Caco-2 (cell line): Measurements from ENCODE around the gene CES1. TPM values are rescaled to one million over a fixed set of nuclear protein-coding genes. Genes with fewer than 3 reads are reported as not detected.
"Not testable (repeated sequence)": the region's sequence is repeated elsewhere in the genome, so short reads cannot be mapped to it uniquely, and the experiment has no call there.

Experiments used
- BruUV-seq: library from RNA; stranded (reverse); fragments of 400-500 nt; replicated peaks from 2 replicates; lab custom pipeline; 2021; lab: Mats Ljungman, UMichigan
- CTCF ChIA-PET: fragments of 300-600 bp; sonication (Branson Sonifier 250); formaldehyde crosslinking; loops from one replicate; lab custom pipeline; 2022; ENCODE audit warnings: antibody characterized with exemption; lab: Charles Lee
- POLR2A ChIA-PET: fragments of 300-600 bp; sonication (Branson Sonifier 250); formaldehyde crosslinking; loops from one replicate; lab custom pipeline; 2022; ENCODE audit warnings: antibody characterized with exemption; lab: Charles Lee
- DNase-seq, 2 experiments: peaks; one replicate each; pipeline versions ENCODE4 v3.0.0 to v3.0.0-alpha.2; 2020 to 2022
- H3K27me3 ChIP-seq: replicated peaks from 2 replicates; pipeline ENCODE4 v1.6.0; 2011; ENCODE audit warnings: low read length; ENCODE audit not compliant: control insufficient read depth, insufficient read depth
- H3K36me3 ChIP-seq: 2 replicates; pipeline ENCODE4 v1.5.1; 2011; ENCODE audit warnings: low read length; ENCODE audit not compliant: control insufficient read depth, insufficient read depth
- H3K4me1 ChIP-seq: fragments of 250-450 bp; sonication (Bioruptor Pico); 2 replicates; pipeline ENCODE4 v1.5.1; 2020; ENCODE audit warnings: mild to moderate bottlenecking
- H3K4me3 ChIP-seq: 2 replicates; pipeline ENCODE4 v1.5.1; 2011; ENCODE audit warnings: low read depth, mild to moderate bottlenecking, control low read depth, low read length
- H3K9me3 ChIP-seq: fragments of 250-450 bp; sonication (Bioruptor Pico); 2 replicates; pipeline ENCODE4 v1.5.1; 2020; ENCODE audit warnings: mild to moderate bottlenecking, moderate library complexity
- H3K27ac Mint-ChIP-seq: one replicate; pipeline ENCODE4 v1.8.0; 2022; ENCODE audit warnings: mixed read lengths; ENCODE audit not compliant: unreplicated experiment
- H3K27me3 Mint-ChIP-seq: one replicate; pipeline ENCODE4 v1.8.0; 2022; ENCODE audit warnings: mixed read lengths; ENCODE audit not compliant: insufficient read depth, unreplicated experiment
- H3K36me3 Mint-ChIP-seq: one replicate; pipeline ENCODE4 v1.8.0; 2022; ENCODE audit warnings: mild to moderate bottlenecking, mixed read lengths; ENCODE audit not compliant: insufficient read depth, unreplicated experiment
- H3K4me1 Mint-ChIP-seq: one replicate; pipeline ENCODE4 v1.8.0; 2022; ENCODE audit warnings: low read depth, mixed read lengths; ENCODE audit not compliant: unreplicated experiment
- H3K4me3 Mint-ChIP-seq: one replicate; pipeline ENCODE4 v1.8.0; 2022; ENCODE audit warnings: mild to moderate bottlenecking, moderate library complexity, mixed read lengths; ENCODE audit not compliant: unreplicated experiment
- H3K9me3 Mint-ChIP-seq: one replicate; pipeline ENCODE4 v1.8.0; 2022; ENCODE audit warnings: mixed read lengths; ENCODE audit not compliant: unreplicated experiment
- intact Hi-C: fragments of 100-400 bp; cut with micrococcal nuclease; formaldehyde crosslinking; loops from one replicate; pipeline ENCODE4 v1.10.0; 2022; ENCODE audit not compliant: unreplicated experiment
- total RNA-seq: library from RNA; stranded (reverse); gene quantifications from 2 replicates; pipeline ENCODE4 v1.2.3, GENCODE V29; 2022
- TF ChIP-seq, protein P1 (sequence below), 2 experiments: fragments of 200-600 bp in 1 of 2; IDR thresholded peaks; 1 replicate in 1 of 2; 2 replicates in 1 of 2; pipeline versions ENCODE4 v1.5.1 to v1.8.0; 2011 to 2022; ENCODE audit warnings: antibody characterized with exemption in 1 of 2, control low read depth in 1 of 2, inconsistent platforms in 1 of 2, low read depth in 1 of 2, low read length in 1 of 2, mild to moderate bottlenecking in 1 of 2, moderate library complexity in 1 of 2; ENCODE audit not compliant: insufficient read depth in 1 of 2, severe bottlenecking in 1 of 2, unreplicated experiment in 1 of 2

Gene CES1
- total RNA-seq, 1 experiment from 2014 or later = 97.4 TPM

DNA sequence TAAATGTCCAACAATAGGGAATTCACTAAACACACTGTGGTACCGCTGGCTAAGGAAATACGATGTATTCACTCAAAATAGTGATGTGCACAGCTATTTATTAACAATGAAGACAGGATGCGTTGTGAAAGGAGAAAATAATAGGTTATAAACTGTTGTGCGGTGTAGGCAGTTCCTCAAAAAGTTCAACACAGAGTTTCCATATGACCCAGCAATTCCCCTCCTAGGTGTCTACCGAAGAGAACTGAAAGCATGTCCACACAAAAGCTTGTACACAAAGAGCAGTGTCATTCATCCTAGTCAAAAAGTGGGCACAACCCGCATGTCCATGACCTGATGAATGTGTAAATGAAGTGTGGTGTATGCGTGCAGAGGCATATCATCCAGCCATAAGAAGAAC lies 1.2 kb upstream of the CES1 start:
- Histone ChIP-seq H3K4me3 (no peak overlapping the region), H3K27me3 (no peaks in the 10 kb centered on the region), H3K9me3 (no peaks in the 10 kb centered on the region), H3K36me3 (peaks cover 1% of the 10 kb centered on the region; the same call in 1 of the 2 replicates), H3K4me1 (peaks cover 20% of the 10 kb centered on the region)
- Mint-ChIP-seq H3K4me1 (peaks cover 42% of the 10 kb centered on the region), H3K27me3 (no peaks in the 10 kb centered on the region), H3K36me3 (no peaks in the 10 kb centered on the region), H3K4me3 (no peak overlapping the region), H3K27ac (no peak overlapping the region), H3K9me3 (no peaks in the 10 kb centered on the region)
- ChIA-PET CTCF (no interaction called here), POLR2A (no interaction called here)
- no TSS peak for BruUV-seq
- TF ChIP-seq, protein P1, sequence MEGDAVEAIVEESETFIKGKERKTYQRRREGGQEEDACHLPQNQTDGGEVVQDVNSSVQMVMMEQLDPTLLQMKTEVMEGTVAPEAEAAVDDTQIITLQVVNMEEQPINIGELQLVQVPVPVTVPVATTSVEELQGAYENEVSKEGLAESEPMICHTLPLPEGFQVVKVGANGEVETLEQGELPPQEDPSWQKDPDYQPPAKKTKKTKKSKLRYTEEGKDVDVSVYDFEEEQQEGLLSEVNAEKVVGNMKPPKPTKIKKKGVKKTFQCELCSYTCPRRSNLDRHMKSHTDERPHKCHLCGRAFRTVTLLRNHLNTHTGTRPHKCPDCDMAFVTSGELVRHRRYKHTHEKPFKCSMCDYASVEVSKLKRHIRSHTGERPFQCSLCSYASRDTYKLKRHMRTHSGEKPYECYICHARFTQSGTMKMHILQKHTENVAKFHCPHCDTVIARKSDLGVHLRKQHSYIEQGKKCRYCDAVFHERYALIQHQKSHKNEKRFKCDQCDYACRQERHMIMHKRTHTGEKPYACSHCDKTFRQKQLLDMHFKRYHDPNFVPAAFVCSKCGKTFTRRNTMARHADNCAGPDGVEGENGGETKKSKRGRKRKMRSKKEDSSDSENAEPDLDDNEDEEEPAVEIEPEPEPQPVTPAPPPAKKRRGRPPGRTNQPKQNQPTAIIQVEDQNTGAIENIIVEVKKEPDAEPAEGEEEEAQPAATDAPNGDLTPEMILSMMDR (IDR thresholded peaks at IDR 0.05; ENCODE audit: insufficient read depth in 1 of 2, low read depth in 1 of 2, low read length in 1 of 2, severe bottlenecking in 1 of 2, unreplicated experiment in 1 of 2) = no peak
- DNase-seq = no peak
- intact Hi-C loops = loop anchor here (10.0 kb wide), 1 partner anchor 61 kb away; no protein-coding TSS in a partner anchor

DNA sequence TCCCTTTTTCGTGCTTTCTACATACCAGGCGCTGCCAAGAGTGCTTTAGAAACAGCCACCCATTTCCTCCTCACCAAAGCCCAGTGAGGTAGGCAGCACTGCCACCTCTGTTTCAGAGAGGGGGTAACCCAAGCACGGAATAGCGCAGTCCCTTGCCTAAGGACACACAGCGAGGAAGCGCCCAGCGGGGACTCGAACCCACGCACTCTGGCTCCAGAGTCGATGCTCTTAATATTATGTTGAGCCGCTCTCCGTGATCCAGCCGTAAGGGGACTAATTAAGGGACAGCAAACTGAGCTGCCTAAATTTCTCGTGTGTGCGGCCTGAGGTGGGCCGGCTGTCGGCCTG lies 497 bp downstream of the CES1 start:
- H3K36me3 Mint-ChIP-seq = no peaks in the 10 kb centered on the region

DNA sequence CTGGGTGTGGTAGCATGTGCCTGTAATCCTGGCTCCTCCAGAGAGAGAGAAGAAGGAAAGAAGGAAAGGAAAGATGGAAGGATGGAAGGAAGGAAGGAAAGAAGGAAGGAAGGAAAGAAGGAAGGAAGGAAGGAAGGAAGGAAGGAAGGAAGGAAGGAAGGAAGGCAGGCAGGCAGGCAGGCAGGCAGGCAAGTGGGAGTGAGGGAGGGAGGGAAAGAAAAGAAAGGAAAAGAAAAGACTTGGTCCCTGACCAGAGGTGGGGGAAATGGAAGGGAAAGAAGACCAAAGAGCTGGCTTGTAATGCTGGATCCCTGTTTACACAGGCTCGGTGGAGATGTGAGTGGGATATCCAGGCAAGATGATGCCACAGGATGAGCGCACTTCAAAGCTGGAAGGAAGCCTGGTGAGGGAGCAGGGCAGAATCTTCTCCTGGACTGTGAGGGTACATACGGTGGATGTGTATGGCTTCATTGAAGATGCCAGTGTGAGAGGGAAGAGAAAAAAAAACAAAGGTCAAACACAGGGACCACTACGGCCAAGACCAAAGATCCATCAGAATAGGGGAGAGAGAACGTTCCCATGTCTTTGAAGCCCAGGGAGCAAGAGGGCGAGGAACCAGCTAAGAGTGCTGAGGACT lies 2.1 kb downstream of the CES1 start:
- Histone ChIP-seq H3K27me3 (no peaks in the 10 kb centered on the region), H3K9me3 (no peaks in the 10 kb centered on the region), H3K4me1 (peaks cover 20% of the 10 kb centered on the region), H3K4me3 (no peak overlapping the region), H3K36me3 (peaks cover 1% of the 10 kb centered on the region; the same call in 1 of the 2 replicates)
- intact Hi-C loops = loop anchor here (10.0 kb wide), 1 partner anchor 64 kb away; no protein-coding TSS in a partner anchor
- TF ChIP-seq, protein P1 (IDR thresholded peaks at IDR 0.05; ENCODE audit: insufficient read depth in 1 of 2, low read depth in 1 of 2, low read length in 1 of 2, severe bottlenecking in 1 of 2, unreplicated experiment in 1 of 2) = no peak
- no peak overlapping the region for H3K4me3 Mint-ChIP-seq
- H3K27ac Mint-ChIP-seq = peak overlapping the region; percentile 58
- no peak for DNase-seq
- H3K27me3 Mint-ChIP-seq = no peaks in the 10 kb centered on the region
- H3K9me3 Mint-ChIP-seq = no peaks in the 10 kb centered on the region
- H3K36me3 Mint-ChIP-seq = no peaks in the 10 kb centered on the region
- BruUV-seq = no TSS peak
- POLR2A ChIA-PET = no interaction called here
- peaks cover 36% of the 10 kb centered on the region for H3K4me1 Mint-ChIP-seq
- CTCF ChIA-PET = no interaction called here

More for the DNA sequence above, 497 bp downstream of the CES1 start:
- POLR2A ChIA-PET = interaction anchor here (1.3 kb wide), 1 partner anchor 72 kb away, joined by 4 read pairs; no protein-coding TSS in a partner anchor
- Histone ChIP-seq H3K27me3 (no peaks in the 10 kb centered on the region), H3K9me3 (no peaks in the 10 kb centered on the region), H3K4me1 (peaks cover 20% of the 10 kb centered on the region), H3K4me3 (peak overlapping the region; percentile 45), H3K36me3 (peaks cover 1% of the 10 kb centered on the region; the same call in 1 of the 2 replicates)
- intact Hi-C loops = loop anchor here (2.0 to 10.0 kb wide), 2 partner anchors 62 to 72 kb away; no protein-coding TSS in a partner anchor
- CTCF ChIA-PET = no interaction called here
- H3K4me1 Mint-ChIP-seq = peaks cover 42% of the 10 kb centered on the region
- H3K27me3 Mint-ChIP-seq = no peaks in the 10 kb centered on the region
- TF ChIP-seq, protein P1 (IDR thresholded peaks at IDR 0.05; ENCODE audit: insufficient read depth in 1 of 2, low read depth in 1 of 2, low read length in 1 of 2, severe bottlenecking in 1 of 2, unreplicated experiment in 1 of 2) = peak in 1 of 2 experiments; percentile 6
- DNase-seq = no peak
- H3K27ac Mint-ChIP-seq = peak overlapping the region; percentile 77
- peak overlapping the region; percentile 78 for H3K4me3 Mint-ChIP-seq
- TSS peak; percentile 65 for BruUV-seq
- H3K9me3 Mint-ChIP-seq = no peaks in the 10 kb centered on the region

DNA sequence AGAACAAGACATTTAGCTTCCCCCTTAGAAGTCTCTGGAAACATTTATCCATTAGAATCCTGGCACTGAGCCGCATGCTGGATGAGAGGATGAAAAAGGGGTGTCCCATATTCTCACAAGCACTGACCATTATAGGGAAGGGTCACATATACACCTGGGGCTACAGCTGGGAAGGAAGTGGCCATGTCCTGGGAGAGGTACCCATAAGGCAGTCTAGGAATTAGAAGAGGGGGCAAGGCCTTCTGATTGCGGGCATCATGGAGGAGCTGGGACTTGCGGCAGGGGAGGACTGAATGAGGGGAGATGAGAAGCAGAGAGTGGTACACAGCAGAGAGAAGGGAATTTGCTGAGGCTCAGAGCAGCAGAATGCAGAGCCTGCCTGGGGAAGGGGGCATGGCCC lies 3.7 kb downstream of the CES1 start:
- H3K36me3 ChIP-seq, H3K9me3 Mint-ChIP-seq, H3K27me3 Mint-ChIP-seq, H3K36me3 Mint-ChIP-seq, H3K27ac Mint-ChIP-seq, CTCF ChIA-PET, H3K27me3 ChIP-seq, intact Hi-C loops, BruUV-seq, POLR2A ChIA-PET, H3K4me3 ChIP-seq, H3K4me3 Mint-ChIP-seq, H3K9me3 ChIP-seq, DNase-seq: not testable (repeated sequence)
- peaks cover 28% of the 10 kb centered on the region for H3K4me1 Mint-ChIP-seq
- H3K4me1 ChIP-seq = peaks cover 14% of the 10 kb centered on the region
